COR-L47 (cell line): ENCODE data around the gene BOC.

ENCODE experiments used
- DNase-seq: peaks from one replicate; lab custom pipeline; 2025; lab: John Stamatoyannopoulos, UW

Gene BOC

GRCh38 chr3:113287803-113288648, 76.7 kb downstream of the BOC start:
- peak; percentile 57 for DNase-seq

GRCh38 chr3:113288881-113289280, 77.5 kb downstream of the BOC start:
- no peak for DNase-seq

GRCh38 chr3:113291572-113291971, 80.2 kb downstream of the BOC start:
- DNase-seq: no peak

- no peak for DNase-seq
Observed at GRCh38 chr3:113292933-113293332, 81.6 kb downstream of the BOC start.

- no peak for DNase-seq
Observed at GRCh38 chr3:113293348-113293747, 82.0 kb downstream of the BOC start.

GRCh38 chr3:113295463-113295862, 84.1 kb downstream of the BOC start:
- no peak for DNase-seq

GRCh38 chr3:113297287-113297686, 85.9 kb downstream of the BOC start:
- no peak for DNase-seq

- no peak for DNase-seq
Observed at GRCh38 chr3:113297841-113298240, 86.5 kb downstream of the BOC start.

- no peak for DNase-seq
Observed at GRCh38 chr3:113300596-113300995, 89.2 kb downstream of the BOC start.

- DNase-seq: no peak
Observed at GRCh38 chr3:113304102-113304501, 92.7 kb downstream of the BOC start.

GRCh38 chr3:113304856-113305540, 93.6 kb downstream of the BOC start:
- no peak for DNase-seq

- no peak for DNase-seq
Observed at GRCh38 chr3:113310960-113311359, 99.6 kb downstream of the BOC start.

GRCh38 chr3:113312416-113312815, 101.1 kb downstream of the BOC start:
- DNase-seq: no peak

GRCh38 chr3:113314923-113315322, 103.6 kb downstream of the BOC start:
- no peak for DNase-seq

- no peak for DNase-seq
Observed at GRCh38 chr3:113329757-113330156, 118.4 kb downstream of the BOC start.

- DNase-seq: no peak
Observed at GRCh38 chr3:113330742-113331141, 119.4 kb downstream of the BOC start.

- no peak for DNase-seq
Observed at GRCh38 chr3:113331187-113331586, 119.8 kb downstream of the BOC start.
